PC-3 (cell line): ENCODE measurements around the gene NCOA1. TPM values are rescaled to one million over a fixed set of nuclear protein-coding genes. Genes with fewer than 3 reads are reported as not detected.

Experiments
- ATAC-seq: fragments of 200-7000 bp; cut with Tn5 transposase; 2 replicates; pipeline ENCODE4 v1.9.1; 2020; ENCODE audit warnings: mild to moderate bottlenecking, moderate library complexity
- BruUV-seq: library from RNA; stranded (reverse); fragments of 400-500 nt; replicated peaks from 2 replicates; lab custom pipeline; 2021; lab: Mats Ljungman, UMichigan
- CTCF ChIA-PET: fragments of 300-600 bp; sonication (Branson Sonifier 250); formaldehyde crosslinking; loops from one replicate; lab custom pipeline; 2022; ENCODE audit warnings: antibody characterized with exemption; lab: Charles Lee
- POLR2A ChIA-PET: fragments of 300-600 bp; sonication (Branson Sonifier 250); formaldehyde crosslinking; loops from one replicate; lab custom pipeline; 2022; ENCODE audit warnings: antibody characterized with exemption; ENCODE audit not compliant: unreplicated experiment; lab: Charles Lee
- DNase-seq: peaks from one replicate; pipeline ENCODE4 v3.0.0-alpha.2; 2015
- H2AFZ ChIP-seq: fragments of 300-600 bp; sonication (generic); 2 replicates; pipeline ENCODE4 v1.6.0; 2016; ENCODE audit warnings: antibody characterized with exemption, low read length
- H3F3A ChIP-seq: fragments of 300-600 bp; sonication (generic); one replicate; pipeline ENCODE4 v1.6.0; 2017; ENCODE audit warnings: antibody characterized with exemption, low read length, control low read depth, mild to moderate bottlenecking; ENCODE audit not compliant: unreplicated experiment
- H3K27ac ChIP-seq: fragments of 300-600 bp; sonication (generic); 2 replicates; pipeline ENCODE4 v1.5.1; 2016; ENCODE audit warnings: mild to moderate bottlenecking, low read length
- H3K27me3 ChIP-seq: fragments of 300-600 bp; sonication (generic); 2 replicates; pipeline ENCODE4 v1.6.1; 2016; ENCODE audit warnings: low read length, mixed read lengths
- H3K36me3 ChIP-seq: fragments of 300-600 bp; sonication (generic); 2 replicates; pipeline ENCODE4 v1.6.1; 2016; ENCODE audit warnings: low read depth, mixed run types, low read length, mixed read lengths
- H3K4me1 ChIP-seq: fragments of 300-600 bp; sonication (generic); 2 replicates; pipeline ENCODE4 v1.5.1; 2016; ENCODE audit warnings: low read length; ENCODE audit not compliant: insufficient read depth
- H3K4me2 ChIP-seq: fragments of 300-600 bp; sonication (generic); 2 replicates; pipeline ENCODE4 v1.6.0; 2016; ENCODE audit warnings: low read length
- H3K4me3 ChIP-seq: fragments of 300-600 bp; sonication (generic); 2 replicates; pipeline ENCODE4 v1.5.1; 2016; ENCODE audit warnings: mild to moderate bottlenecking, low read length, mixed read lengths
- H3K79me2 ChIP-seq: fragments of 300-600 bp; sonication (generic); 2 replicates; pipeline ENCODE4 v1.6.1; 2017; ENCODE audit warnings: low read length, mixed read lengths
- H3K9ac ChIP-seq: fragments of 300-600 bp; sonication (generic); 2 replicates; pipeline ENCODE4 v1.6.0; 2016; ENCODE audit warnings: mild to moderate bottlenecking, low read length
- H3K9me2 ChIP-seq: fragments of 300-600 bp; sonication (generic); replicated peaks from 2 replicates; pipeline ENCODE4 v1.6.1; 2016; ENCODE audit warnings: mixed run types, low read length, mixed read lengths
- H3K9me3 ChIP-seq: fragments of 300-600 bp; sonication (generic); 2 replicates; pipeline ENCODE4 v1.6.1; 2016; ENCODE audit warnings: low read length, mixed read lengths
- H4K20me1 ChIP-seq: fragments of 300-600 bp; sonication (generic); 2 replicates; pipeline ENCODE4 v1.6.1; 2016; ENCODE audit warnings: low read length, mixed read lengths
- CTCF ChIP-seq: fragments of 300-600 bp; sonication (generic); conservative IDR thresholded peaks from 2 replicates; pipeline ENCODE4 v1.5.1; 2017; ENCODE audit warnings: antibody characterized with exemption, low read depth, mild to moderate bottlenecking, low read length
- EZH2 ChIP-seq: fragments of 300-600 bp; sonication (generic); IDR thresholded peaks from one replicate; pipeline ENCODE4 v1.6.1; 2017; ENCODE audit warnings: antibody characterized with exemption, mild to moderate bottlenecking, low read length; ENCODE audit not compliant: unreplicated experiment
- EZH2phosphoT487 ChIP-seq: fragments of 300-600 bp; sonication (generic); IDR thresholded peaks from 2 replicates; pipeline ENCODE4 v1.6.1; 2018; ENCODE audit warnings: mild to moderate bottlenecking, antibody characterized with exemption, low read length, borderline replicate concordance
- intact Hi-C: fragments of 100-400 bp; cut with micrococcal nuclease; formaldehyde crosslinking; loops from 2 replicates; pipeline ENCODE4 v1.9.0; 2023
- total RNA-seq: library from RNA; depleted of rRNA; stranded (reverse); fragments of >200 nt; gene quantifications from 2 replicates; pipeline ENCODE4 v1.2.3, GENCODE V29; 2014

Gene NCOA1
- total RNA-seq, 1 experiment from 2014 or later = 7.5 TPM

GRCh38 chr2:24626131-24626530 is 135.1 kb downstream of the NCOA1 start:
- intact Hi-C loops = loop anchor here (10.0 kb wide), 1 partner anchor 329 kb away; no protein-coding TSS in a partner anchor
- no peak overlapping the region for H3K9ac ChIP-seq
- TF ChIP-seq CTCF = no peak
- no peak for TF ChIP-seq EZH2
- no peak for TF ChIP-seq EZH2phosphoT487

GRCh38 chr2:24628746-24629145 is 137.7 kb downstream of the NCOA1 start:
- no peak for ATAC-seq

More at GRCh38 chr2:24626131-24626530, 135.1 kb downstream of the NCOA1 start:
- Histone ChIP-seq H3F3A (no peaks in the 10 kb centered on the region), H3K79me2 (no peaks in the 10 kb centered on the region), H3K9me3 (no peaks in the 10 kb centered on the region), H3K4me2 (no peak overlapping the region), H3K4me1 (no peaks in the 10 kb centered on the region), H4K20me1 (no peaks in the 10 kb centered on the region), H3K9me2 (no peaks in the 10 kb centered on the region), H3K36me3 (no peaks in the 10 kb centered on the region), H3K27ac (no peak overlapping the region), H2AFZ (no peak overlapping the region), H3K4me3 (no peak overlapping the region), H3K27me3 (no peaks in the 10 kb centered on the region)
- BruUV-seq = no TSS peak
- CTCF ChIA-PET = no interaction called here
- ATAC-seq (no peak), DNase-seq (no peak)
- POLR2A ChIA-PET = no interaction called here

More at GRCh38 chr2:24628746-24629145, 137.7 kb downstream of the NCOA1 start:
- no peak overlapping the region for H3K9ac ChIP-seq
- no peak for TF ChIP-seq CTCF
- no peak for TF ChIP-seq EZH2
- no peak for TF ChIP-seq EZH2phosphoT487
- no TSS peak for BruUV-seq
- no peaks in the 10 kb centered on the region for H3K9me3 ChIP-seq
- H3K9me2 ChIP-seq = no peaks in the 10 kb centered on the region
- H3K36me3 ChIP-seq = no peaks in the 10 kb centered on the region
- no peaks in the 10 kb centered on the region for H4K20me1 ChIP-seq
- ChIA-PET POLR2A (no interaction called here), CTCF (no interaction called here)
- H3K79me2 ChIP-seq = no peaks in the 10 kb centered on the region
- no peak for DNase-seq
- no peak overlapping the region for H3K27ac ChIP-seq
- no peaks in the 10 kb centered on the region for H3F3A ChIP-seq
- no peak overlapping the region for H2AFZ ChIP-seq
- no peaks in the 10 kb centered on the region for H3K27me3 ChIP-seq
- H3K4me1 ChIP-seq = no peaks in the 10 kb centered on the region
- H3K4me3 ChIP-seq = no peak overlapping the region
- no peak overlapping the region for H3K4me2 ChIP-seq
- intact Hi-C loops = loop anchor here (10.0 kb wide), 1 partner anchor 326 kb away; no protein-coding TSS in a partner anchor
